ENCODE data around the gene AAMP.
A peak's percentile ranks its signal among the peaks of the same experiment; 100 is the strongest.
"Not testable (repeated sequence)": the region's sequence is repeated elsewhere in the genome, so short reads cannot be mapped to it uniquely, and the experiment has no call there.

Gene AAMP

DNA sequence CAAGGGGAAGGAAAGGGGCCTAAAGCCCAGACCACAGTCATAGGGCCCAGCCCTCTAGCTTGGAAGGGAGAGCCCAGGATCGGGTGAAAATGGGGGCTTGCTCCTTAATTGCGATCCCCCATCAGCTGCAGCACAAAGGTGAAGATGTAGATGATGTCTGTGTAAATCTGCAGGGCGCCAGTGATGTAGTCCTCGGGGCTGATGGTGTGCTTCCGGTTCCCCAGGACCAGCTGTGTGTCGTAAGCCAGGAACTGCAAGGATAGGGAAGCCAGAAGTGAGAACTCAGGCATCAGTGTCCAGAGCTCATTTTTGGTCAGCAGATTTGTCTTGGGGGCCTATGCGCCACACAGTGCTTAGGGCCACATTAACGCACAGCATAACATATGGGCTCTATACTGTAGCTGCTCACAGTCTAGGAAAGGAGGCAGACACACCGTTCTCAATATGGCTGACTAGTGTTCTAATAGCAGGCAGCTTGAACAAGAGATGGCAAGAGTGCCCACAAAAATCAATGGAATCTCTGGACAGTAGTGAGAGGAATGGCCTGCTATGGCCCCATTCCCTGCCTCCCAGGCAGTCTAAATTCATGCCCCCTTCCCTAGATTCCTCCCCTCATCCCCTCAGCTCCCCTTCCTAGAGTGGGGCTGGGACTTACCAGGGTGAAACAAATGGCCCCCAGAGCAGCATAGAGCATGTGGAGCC is 5.6 kb upstream of the AAMP start:
- no peak for DNase-seq
- peaks cover 11 to 74% (median 69%) of the 10 kb centered on the region in 4 experiments for H3K36me3 ChIP-seq (ENCODE audit: control insufficient read depth in 4 of 4, insufficient read depth in 4 of 4, low read length in 3 of 4)
- H3K27me3 ChIP-seq (replicated peaks in 2 of 5; ENCODE audit: control insufficient read depth in 4 of 5, insufficient read depth in 5 of 5, low read length in 4 of 5) = no peaks in the 10 kb centered on the region
- POLR2A ChIA-PET = interaction anchor here (0.6 to 2.4 kb wide), 3 partner anchors 10 to 95 kb away, joined by 3 to 17 read pairs (median 4); no protein-coding TSS in a partner anchor
- H3K4me1 ChIP-seq (ENCODE audit: control extremely low read depth in 1 of 4, control insufficient read depth in 4 of 4, insufficient read depth in 4 of 4, low read length in 3 of 4) = peaks cover 5 to 24% (median 18%) of the 10 kb centered on the region in 4 experiments
- CTCF ChIA-PET = interaction anchor here (1.0 to 11.2 kb wide), 10 partner anchors 15 to 190 kb away, joined by 3 to 383 read pairs (median 5); partner anchors contain the start of genes CATIP and TMBIM1
- WGBS (ENCODE audit: insufficient coverage) = 86% methylated on average over 9 of the region's 9 CpGs
- peak overlapping the region in 1 of 2 experiments; percentile 51 for H3K27ac ChIP-seq (ENCODE audit: insufficient read depth in 1 of 2, low read depth in 1 of 2, low read length in 2 of 2, poor library complexity in 1 of 2, severe bottlenecking in 2 of 2)
- no peaks in the 10 kb centered on the region for H3K9me3 ChIP-seq (ENCODE audit: control extremely low read depth in 1 of 5, control insufficient read depth in 4 of 5, insufficient read depth in 2 of 5, low read depth in 1 of 5, low read length in 4 of 5)
- no peak overlapping the region for H3K4me3 ChIP-seq (ENCODE audit: control insufficient read depth in 1 of 7, extremely low read depth in 1 of 7, insufficient read depth in 4 of 7, low read depth in 2 of 7, low read length in 6 of 7)

DNA sequence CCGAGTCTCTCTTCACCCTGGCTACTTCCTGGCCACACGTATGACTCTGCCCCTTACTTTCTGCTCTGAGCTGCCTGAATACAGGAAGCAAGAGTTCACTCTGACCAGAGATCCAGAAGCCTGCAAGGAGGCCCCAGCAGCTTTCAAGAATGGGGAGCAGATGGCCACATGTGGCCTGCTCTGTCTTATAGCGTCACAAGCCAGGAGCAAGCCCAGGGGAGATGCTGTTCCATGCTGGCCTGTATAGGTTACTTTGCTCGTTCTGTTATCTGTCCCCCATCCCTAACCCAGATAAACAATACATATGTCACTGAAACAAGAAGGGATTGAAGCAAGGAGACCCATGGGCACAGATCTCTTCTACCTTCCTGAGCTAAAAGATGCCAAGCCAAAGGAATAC is 4.6 kb upstream of the AAMP start:
- peaks cover 8 to 64% (median 60%) of the 10 kb centered on the region in 4 experiments for H3K36me3 ChIP-seq (ENCODE audit: control insufficient read depth in 4 of 4, insufficient read depth in 4 of 4, low read length in 3 of 4)
- H3K27ac ChIP-seq (ENCODE audit: insufficient read depth in 1 of 2, low read depth in 1 of 2, low read length in 2 of 2, poor library complexity in 1 of 2, severe bottlenecking in 2 of 2) = peak overlapping the region in 1 of 2 experiments; percentile 6
- H3K9me3 ChIP-seq (ENCODE audit: control extremely low read depth in 1 of 5, control insufficient read depth in 4 of 5, insufficient read depth in 2 of 5, low read depth in 1 of 5, low read length in 4 of 5) = no peaks in the 10 kb centered on the region
- H3K4me3 ChIP-seq (ENCODE audit: control insufficient read depth in 1 of 7, extremely low read depth in 1 of 7, insufficient read depth in 4 of 7, low read depth in 2 of 7, low read length in 6 of 7) = no peak overlapping the region
- peaks cover 5 to 28% (median 19%) of the 10 kb centered on the region in 4 experiments for H3K4me1 ChIP-seq (ENCODE audit: control extremely low read depth in 1 of 4, control insufficient read depth in 4 of 4, insufficient read depth in 4 of 4, low read length in 3 of 4)
- ChIA-PET POLR2A (interaction anchor here (2.4 kb wide), 1 partner anchor 11 kb away, joined by 17 read pairs; no protein-coding TSS in a partner anchor), CTCF (interaction anchor here (1.0 to 11.2 kb wide), 12 partner anchors 16 to 193 kb away, joined by 3 to 383 read pairs (median 5); partner anchors contain the start of genes CATIP and TMBIM1)
- 84% methylated on average over 4 of the region's 4 CpGs for WGBS (ENCODE audit: insufficient coverage)
- H3K27me3 ChIP-seq (replicated peaks in 2 of 5; ENCODE audit: control insufficient read depth in 4 of 5, insufficient read depth in 5 of 5, low read length in 4 of 5) = no peaks in the 10 kb centered on the region
- no peak for DNase-seq

DNA sequence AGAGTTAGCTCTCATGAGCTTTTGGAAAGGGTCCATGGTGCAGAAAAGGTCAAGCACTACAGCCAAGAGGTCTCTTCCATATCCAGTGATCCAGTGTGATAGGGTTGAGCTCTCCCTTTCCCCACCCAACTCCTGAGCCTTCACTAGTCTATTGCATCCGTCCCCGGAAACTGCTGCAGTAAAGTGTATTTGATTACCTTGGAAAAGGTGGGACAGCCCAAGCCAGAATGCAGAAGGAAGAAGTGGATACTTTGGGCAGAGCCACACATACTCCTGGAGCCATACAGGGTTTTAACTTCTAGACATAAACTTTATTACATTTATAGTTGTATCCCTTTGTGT is 3.9 kb upstream of the AAMP start:
- WGBS (ENCODE audit: insufficient coverage) = no CpG with 5 or more reads among the region's 2 CpGs
- no peaks in the 10 kb centered on the region for H3K27me3 ChIP-seq (replicated peaks in 2 of 5; ENCODE audit: control insufficient read depth in 4 of 5, insufficient read depth in 5 of 5, low read length in 4 of 5)
- no peak overlapping the region for H3K4me3 ChIP-seq (ENCODE audit: control insufficient read depth in 1 of 7, extremely low read depth in 1 of 7, insufficient read depth in 4 of 7, low read depth in 2 of 7, low read length in 6 of 7)
- H3K27ac ChIP-seq (ENCODE audit: insufficient read depth in 1 of 2, low read depth in 1 of 2, low read length in 2 of 2, poor library complexity in 1 of 2, severe bottlenecking in 2 of 2) = no peak overlapping the region
- no peaks in the 10 kb centered on the region for H3K9me3 ChIP-seq (ENCODE audit: control extremely low read depth in 1 of 5, control insufficient read depth in 4 of 5, insufficient read depth in 2 of 5, low read depth in 1 of 5, low read length in 4 of 5)
- ChIA-PET POLR2A (interaction anchor here (0.6 to 4.7 kb wide), 2 partner anchors 13 to 93 kb away, joined by 3 to 20 read pairs; no protein-coding TSS in a partner anchor), CTCF (interaction anchor here (1.1 to 11.2 kb wide), 10 partner anchors 15 to 273 kb away, joined by 3 to 383 read pairs (median 10); partner anchors contain the start of genes CATIP and TMBIM1)
- peaks cover 5 to 57% (median 53%) of the 10 kb centered on the region in 4 experiments for H3K36me3 ChIP-seq (ENCODE audit: control insufficient read depth in 4 of 4, insufficient read depth in 4 of 4, low read length in 3 of 4)
- no peak for DNase-seq
- peaks cover 5 to 35% (median 25%) of the 10 kb centered on the region in 4 experiments for H3K4me1 ChIP-seq (ENCODE audit: control extremely low read depth in 1 of 4, control insufficient read depth in 4 of 4, insufficient read depth in 4 of 4, low read length in 3 of 4)

GRCh38 chr2:218273214-218273907 is 3.4 kb upstream of the AAMP start:
- DNase-seq = not testable (repeated sequence)
- CTCF ChIA-PET = interaction anchor here (0.6 to 11.2 kb wide), 19 partner anchors 15 to 287 kb away, joined by 3 to 383 read pairs (median 4); partner anchors contain the start of genes CATIP and TMBIM1
- H3K4me1 ChIP-seq (ENCODE audit: control extremely low read depth in 1 of 4, control insufficient read depth in 4 of 4, insufficient read depth in 4 of 4, low read length in 3 of 4) = peaks cover 5 to 36% (median 26%) of the 10 kb centered on the region in 4 experiments

DNA sequence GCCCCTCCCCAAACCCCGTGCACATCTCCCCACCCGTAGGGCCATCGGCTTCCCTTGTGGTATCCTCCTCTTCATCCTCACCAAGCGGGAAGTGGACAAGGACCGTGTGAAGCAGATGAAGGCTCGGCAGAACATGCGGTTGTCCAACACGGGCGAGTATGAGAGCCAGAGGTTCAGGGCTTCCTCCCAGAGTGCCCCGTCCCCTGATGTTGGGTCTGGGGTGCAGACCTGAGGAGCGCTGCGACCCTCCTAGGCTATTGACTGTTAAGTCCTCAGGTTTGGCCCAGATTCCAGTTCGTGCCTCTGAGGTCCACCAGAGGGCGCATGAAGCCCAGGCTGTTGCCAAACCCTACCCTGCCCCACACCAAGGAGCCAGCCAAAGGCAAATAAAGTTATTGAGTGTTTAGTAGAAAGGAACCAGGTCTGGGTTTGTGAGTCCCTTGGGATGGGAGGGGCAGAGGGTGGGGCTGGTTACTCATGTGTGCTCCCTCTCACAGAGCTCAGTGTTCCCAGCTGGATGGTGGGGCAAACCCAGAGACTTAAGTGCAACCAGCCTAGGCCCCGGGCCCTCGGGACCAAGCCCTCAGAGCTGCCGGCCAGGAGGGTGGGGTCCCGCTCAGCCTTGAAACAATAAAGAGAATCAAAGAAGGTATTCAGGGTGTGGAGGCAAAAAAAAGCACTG is 2.7 kb upstream of the AAMP start:
- Histone ChIP-seq H3K4me3 (ENCODE audit: control insufficient read depth in 1 of 7, extremely low read depth in 1 of 7, insufficient read depth in 4 of 7, low read depth in 2 of 7, low read length in 6 of 7) (peak overlapping the region in 1 of 7 experiments; percentile 12), H3K27ac (ENCODE audit: insufficient read depth in 1 of 2, low read depth in 1 of 2, low read length in 2 of 2, poor library complexity in 1 of 2, severe bottlenecking in 2 of 2) (no peak overlapping the region), H3K27me3 (replicated peaks in 2 of 5; ENCODE audit: control insufficient read depth in 4 of 5, insufficient read depth in 5 of 5, low read length in 4 of 5) (no peaks in the 10 kb centered on the region), H3K9me3 (ENCODE audit: control extremely low read depth in 1 of 5, control insufficient read depth in 4 of 5, insufficient read depth in 2 of 5, low read depth in 1 of 5, low read length in 4 of 5) (no peaks in the 10 kb centered on the region), H3K4me1 (ENCODE audit: control extremely low read depth in 1 of 4, control insufficient read depth in 4 of 4, insufficient read depth in 4 of 4, low read length in 3 of 4) (peaks cover 5 to 36% (median 26%) of the 10 kb centered on the region in 4 experiments), H3K36me3 (ENCODE audit: control insufficient read depth in 4 of 4, insufficient read depth in 4 of 4, low read length in 3 of 4) (peaks cover 3 to 46% (median 44%) of the 10 kb centered on the region in 4 experiments)
- ChIA-PET POLR2A (interaction anchor here (0.7 to 4.7 kb wide), 3 partner anchors 9 to 18 kb away, joined by 4 to 20 read pairs (median 4); no protein-coding TSS in a partner anchor), CTCF (interaction anchor here (0.6 to 11.2 kb wide), 21 partner anchors 14 to 288 kb away, joined by 3 to 383 read pairs (median 3); partner anchors contain the start of genes CATIP and TMBIM1)
- WGBS (ENCODE audit: insufficient coverage) = 55% methylated on average over 16 of the region's 18 CpGs
- peak; percentile 84 to 92 (median 87) for DNase-seq

More at GRCh38 chr2:218273214-218273907, 3.4 kb upstream of the AAMP start:
- POLR2A ChIA-PET = interaction anchor here (0.6 to 4.7 kb wide), 4 partner anchors 8 to 93 kb away, joined by 3 to 20 read pairs (median 4); no protein-coding TSS in a partner anchor
- H3K27me3 ChIP-seq (replicated peaks in 2 of 5; ENCODE audit: control insufficient read depth in 4 of 5, insufficient read depth in 5 of 5, low read length in 4 of 5); H3K9me3 ChIP-seq (ENCODE audit: control extremely low read depth in 1 of 5, control insufficient read depth in 4 of 5, insufficient read depth in 2 of 5, low read depth in 1 of 5, low read length in 4 of 5); H3K27ac ChIP-seq (ENCODE audit: insufficient read depth in 1 of 2, low read depth in 1 of 2, low read length in 2 of 2, poor library complexity in 1 of 2, severe bottlenecking in 2 of 2); H3K4me3 ChIP-seq (ENCODE audit: control insufficient read depth in 1 of 7, extremely low read depth in 1 of 7, insufficient read depth in 4 of 7, low read depth in 2 of 7, low read length in 6 of 7): not testable (repeated sequence)
- H3K36me3 ChIP-seq (ENCODE audit: control insufficient read depth in 4 of 4, insufficient read depth in 4 of 4, low read length in 3 of 4) = peaks cover 5 to 52% (median 49%) of the 10 kb centered on the region in 4 experiments
- WGBS (ENCODE audit: insufficient coverage) = 92% methylated on average over 2 of the region's 8 CpGs

GRCh38 chr2:218271865-218272530 is 2.1 kb upstream of the AAMP start:
- 92% methylated on average over 3 of the region's 5 CpGs for WGBS (ENCODE audit: insufficient coverage)
- no peak overlapping the region for H3K27ac ChIP-seq (ENCODE audit: insufficient read depth in 1 of 2, low read depth in 1 of 2, low read length in 2 of 2, poor library complexity in 1 of 2, severe bottlenecking in 2 of 2)
- POLR2A ChIA-PET = interaction anchor here (4.7 kb wide), 1 partner anchor 15 kb away, joined by 20 read pairs; no protein-coding TSS in a partner anchor
- peak overlapping the region in 2 of 7 experiments; percentile 12 to 16 for H3K4me3 ChIP-seq (ENCODE audit: control insufficient read depth in 1 of 7, extremely low read depth in 1 of 7, insufficient read depth in 4 of 7, low read depth in 2 of 7, low read length in 6 of 7)
- no peaks in the 10 kb centered on the region for H3K9me3 ChIP-seq (ENCODE audit: control extremely low read depth in 1 of 5, control insufficient read depth in 4 of 5, insufficient read depth in 2 of 5, low read depth in 1 of 5, low read length in 4 of 5)
- H3K27me3 ChIP-seq (replicated peaks in 2 of 5; ENCODE audit: control insufficient read depth in 4 of 5, insufficient read depth in 5 of 5, low read length in 4 of 5) = no peaks in the 10 kb centered on the region
- peaks cover 5 to 36% (median 26%) of the 10 kb centered on the region in 4 experiments for H3K4me1 ChIP-seq (ENCODE audit: control extremely low read depth in 1 of 4, control insufficient read depth in 4 of 4, insufficient read depth in 4 of 4, low read length in 3 of 4)
- peaks cover 6 to 46% (median 44%) of the 10 kb centered on the region in 4 experiments for H3K36me3 ChIP-seq (ENCODE audit: control insufficient read depth in 4 of 4, insufficient read depth in 4 of 4, low read length in 3 of 4)
- CTCF ChIA-PET = interaction anchor here (0.7 to 11.2 kb wide), 18 partner anchors 13 to 230 kb away, joined by 3 to 383 read pairs (median 8); partner anchors contain the start of genes CATIP and TMBIM1
- peak in 1 of 3 donors; percentile 20 for DNase-seq
